WTC11 (cell line): ENCODE results near the gene ARHGAP32.

Source experiments
- CDX4 ChIP-seq: fragments of 250-450 bp; sonication (Bioruptor Pico); IDR thresholded peaks from 2 replicates; pipeline ENCODE4 v1.9.0; 2021; ENCODE audit warnings: moderate library complexity, mild to moderate bottlenecking, inconsistent platforms, borderline replicate concordance
- CREB1 ChIP-seq: sonication (generic); formaldehyde crosslinking; IDR thresholded peaks from 2 replicates; pipeline ENCODE4 v1.8.0; 2023; ENCODE audit warnings: mild to moderate bottlenecking, missing genetic modification reagents
- CTCF ChIP-seq: fragments of 200-600 bp; IDR thresholded peaks from 2 replicates; pipeline ENCODE4 v1.8.0; 2022; ENCODE audit warnings: antibody characterized with exemption
- E2F5 ChIP-seq: sonication (generic); formaldehyde crosslinking; IDR thresholded peaks from 2 replicates; pipeline ENCODE4 v1.8.1; 2022; ENCODE audit warnings: mild to moderate bottlenecking, moderate library complexity, missing genetic modification reagents
- NR2C2 ChIP-seq: sonication (generic); formaldehyde crosslinking; IDR thresholded peaks from 2 replicates; pipeline ENCODE4 v1.8.0; 2022; ENCODE audit warnings: mild to moderate bottlenecking, missing genetic modification reagents
- NR3C1 ChIP-seq: sonication (generic); formaldehyde crosslinking; conservative IDR thresholded peaks from 2 replicates; pipeline ENCODE4 v1.8.1; 2023; ENCODE audit warnings: low read depth, mild to moderate bottlenecking, missing genetic modification reagents
- STAT6 ChIP-seq: sonication (generic); formaldehyde crosslinking; conservative IDR thresholded peaks from 2 replicates; pipeline ENCODE4 v1.8.1; 2023; ENCODE audit warnings: mild to moderate bottlenecking, low read depth, missing genetic modification reagents, moderate library complexity
- ZBTB43 ChIP-seq: sonication (generic); formaldehyde crosslinking; IDR thresholded peaks from 2 replicates; pipeline ENCODE4 v1.8.1; 2023; ENCODE audit warnings: mild to moderate bottlenecking, missing genetic modification reagents
- TF ChIP-seq, protein P1 (sequence below): sonication (generic); formaldehyde crosslinking; IDR thresholded peaks from 2 replicates; pipeline ENCODE4 v1.8.1; 2023; ENCODE audit warnings: mild to moderate bottlenecking, missing genetic modification reagents, moderate library complexity
- TF ChIP-seq, protein P2 (sequence below): sonication (generic); formaldehyde crosslinking; conservative IDR thresholded peaks from 2 replicates; pipeline ENCODE4 v1.8.1; 2022; ENCODE audit warnings: mild to moderate bottlenecking, missing genetic modification reagents

GRCh38 chr11:128981254-128981653, 210.9 kb downstream of the ARHGAP32 start:
- no peak for TF ChIP-seq NR3C1 (CRISPR knock-in tag)
- no peak for TF ChIP-seq CTCF
- TF ChIP-seq, protein P1, sequence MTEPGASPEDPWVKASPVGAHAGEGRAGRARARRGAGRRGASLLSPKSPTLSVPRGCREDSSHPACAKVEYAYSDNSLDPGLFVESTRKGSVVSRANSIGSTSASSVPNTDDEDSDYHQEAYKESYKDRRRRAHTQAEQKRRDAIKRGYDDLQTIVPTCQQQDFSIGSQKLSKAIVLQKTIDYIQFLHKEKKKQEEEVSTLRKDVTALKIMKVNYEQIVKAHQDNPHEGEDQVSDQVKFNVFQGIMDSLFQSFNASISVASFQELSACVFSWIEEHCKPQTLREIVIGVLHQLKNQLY, result no peak
- TF ChIP-seq, protein P2, sequence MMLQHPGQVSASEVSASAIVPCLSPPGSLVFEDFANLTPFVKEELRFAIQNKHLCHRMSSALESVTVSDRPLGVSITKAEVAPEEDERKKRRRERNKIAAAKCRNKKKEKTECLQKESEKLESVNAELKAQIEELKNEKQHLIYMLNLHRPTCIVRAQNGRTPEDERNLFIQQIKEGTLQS, result no peak
- TF ChIP-seq CREB1 (CRISPR knock-in tag), result no peak
- TF ChIP-seq NR2C2, result no peak
- TF ChIP-seq STAT6 (CRISPR knock-in tag), result no peak
- no peak for TF ChIP-seq ZBTB43
- TF ChIP-seq E2F5, result no peak
- TF ChIP-seq CDX4, result no peak
